K562 (cell line): Measurements from ENCODE around the gene COL4A1.

Experiments used
- CREB1 ChIP-seq, 2 experiments: sonication (generic) in 1 of 2; formaldehyde crosslinking in 1 of 2; IDR thresholded peaks; 2 replicates each; pipeline versions ENCODE4 v1.6.1 to v1.8.0; 2012 to 2022; ENCODE audit warnings: inconsistent platforms in 1 of 2, mild to moderate bottlenecking in 1 of 2, missing genetic modification reagents in 1 of 2, moderate library complexity in 1 of 2
- ELF1 ChIP-seq: fragments of 200-800 bp; sonication (Bioruptor generic); IDR thresholded peaks from 2 replicates; pipeline ENCODE4 v1.6.1; 2016; ENCODE audit warnings: missing genetic modification characterization, missing compliant biosample characterization
- IFI16 ChIP-seq: fragments of 250-450 bp; sonication (Bioruptor Pico); IDR thresholded peaks from 2 replicates; pipeline ENCODE4 v2.1.2; 2022; ENCODE audit warnings: mild to moderate bottlenecking, inconsistent platforms
- MYNN ChIP-seq, 2 experiments: sonication (generic); formaldehyde crosslinking in 1 of 2; IDR thresholded peaks; 2 replicates each; pipeline versions ENCODE4 v1.5.0 to v1.6.1; 2016 to 2020; ENCODE audit warnings: antibody characterized with exemption in 1 of 2, missing genetic modification reagents in 1 of 2
- SETDB1 ChIP-seq: IDR thresholded peaks from one replicate; pipeline ENCODE4 v1.6.1; 2012; ENCODE audit warnings: low read length, control low read depth, inconsistent platforms
- ZNF133 ChIP-seq: fragments of 250-450 bp; sonication (Bioruptor Pico); IDR thresholded peaks from 2 replicates; pipeline ENCODE4 v1.4.0; 2020; ENCODE audit warnings: mild to moderate bottlenecking

- TF ChIP-seq ELF1 (tag) (no peak), SETDB1 (no peak), CREB1 (IDR thresholded peaks at IDR 0.05) (no peak), CREB1 (CRISPR knock-in tag; IDR thresholded peaks at IDR 0.05) (no peak), MYNN (IDR thresholded peaks at IDR 0.05) (no peak), MYNN (CRISPR knock-in tag; IDR thresholded peaks at IDR 0.05) (no peak), ZNF133 (CRISPR knock-in tag) (no peak), IFI16 (CRISPR knock-in tag) (no peak)
Observed at GRCh38 chr13:110170882-110171281, 136.1 kb downstream of the COL4A1 start.
